Activated B cell treated with CpG ODN at 0.5 μM for 24 hours (primary cell): Measurements from ENCODE around the gene PLEKHG1. TPM values are rescaled to one million over a fixed set of nuclear protein-coding genes. Genes with fewer than 3 reads are reported as not detected.

Experiments
- ATAC-seq: fragments of 200-7000 bp; cut with Tn5 transposase; one replicate; pipeline ENCODE4 v1.10.0; 2021; ENCODE audit warnings: low read depth, mild to moderate bottlenecking, moderate library complexity
- CTCF ChIA-PET: fragments of 350-600 bp; sonication (Branson Sonifier 250); formaldehyde crosslinking; loops from one replicate; lab custom pipeline; 2021; ENCODE audit warnings: antibody characterized with exemption; lab: Charles Lee
- POLR2A ChIA-PET: fragments of 350-600 bp; sonication (Branson Sonifier 250); formaldehyde crosslinking; loops from one replicate; lab custom pipeline; 2021; ENCODE audit warnings: antibody characterized with exemption; lab: Charles Lee
- DNase-seq: peaks from one replicate; pipeline ENCODE4 v3.0.0; 2022
- H3K27ac Mint-ChIP-seq: one replicate; pipeline ENCODE4 v1.8.0; 2020; ENCODE audit warnings: mixed read lengths
- H3K27me3 Mint-ChIP-seq: one replicate; pipeline ENCODE4 v1.8.0; 2021; ENCODE audit warnings: mixed read lengths
- H3K36me3 Mint-ChIP-seq: one replicate; pipeline ENCODE4 v1.8.0; 2021; ENCODE audit warnings: low read depth, mixed read lengths
- H3K4me1 Mint-ChIP-seq: one replicate; pipeline ENCODE4 v1.8.0; 2021; ENCODE audit warnings: mixed read lengths
- H3K4me3 Mint-ChIP-seq: one replicate; pipeline ENCODE4 v1.8.0; 2020; ENCODE audit warnings: mild to moderate bottlenecking, mixed read lengths
- H3K9me3 Mint-ChIP-seq: one replicate; pipeline ENCODE4 v1.8.0; 2020; ENCODE audit warnings: mixed read lengths
- CTCF ChIP-seq: fragments of 200-600 bp; IDR thresholded peaks from one replicate; pipeline ENCODE4 v1.8.0; 2022; ENCODE audit warnings: antibody characterized with exemption, mild to moderate bottlenecking
- intact Hi-C: fragments of 100-400 bp; cut with micrococcal nuclease; formaldehyde crosslinking; loops from one replicate; pipeline ENCODE4 v1.15.1; 2024
- total RNA-seq: library from RNA; stranded (reverse); gene quantifications from 2 replicates; pipeline ENCODE4 v1.2.3, GENCODE V29; 2022

Gene PLEKHG1
- total RNA-seq, 1 donor from 2014 or later: 219 TPM

GRCh38 chr6:150568560-150568959, 31.1 kb upstream of the PLEKHG1 start:
- Mint-ChIP-seq H3K4me3 (no peak overlapping the region), H3K4me1 (peaks cover 9% of the 10 kb centered on the region), H3K36me3 (no peaks in the 10 kb centered on the region), H3K27ac (no peak overlapping the region), H3K27me3 (peaks cover 31% of the 10 kb centered on the region), H3K9me3 (no peaks in the 10 kb centered on the region)
- intact Hi-C loops: no loop called here
- CTCF ChIA-PET: no interaction called here
- ATAC-seq (no peak), DNase-seq (no peak)
- TF ChIP-seq CTCF: no peak
- POLR2A ChIA-PET: no interaction called here

GRCh38 chr6:150569161-150569560, 30.5 kb upstream of the PLEKHG1 start:
- H3K27me3 Mint-ChIP-seq: peaks cover 31% of the 10 kb centered on the region
- POLR2A ChIA-PET: interaction anchor here (0.7 kb wide), 1 partner anchor 769 kb away, joined by 3 read pairs; no protein-coding TSS in a partner anchor
- no peak for TF ChIP-seq CTCF
- no peaks in the 10 kb centered on the region for H3K36me3 Mint-ChIP-seq
- DNase-seq: no peak
- intact Hi-C loops: no loop called here
- ATAC-seq: no peak
- no peak overlapping the region for H3K27ac Mint-ChIP-seq
- H3K4me3 Mint-ChIP-seq: no peak overlapping the region
- CTCF ChIA-PET: no interaction called here
- H3K9me3 Mint-ChIP-seq: no peaks in the 10 kb centered on the region
- peaks cover 15% of the 10 kb centered on the region for H3K4me1 Mint-ChIP-seq

- CTCF ChIA-PET: no interaction called here
- H3K4me3 Mint-ChIP-seq: no peak overlapping the region
- no peak for TF ChIP-seq CTCF
Observed at GRCh38 chr6:150573041-150573681, 26.5 kb upstream of the PLEKHG1 start.

GRCh38 chr6:150575836-150576235, 23.8 kb upstream of the PLEKHG1 start:
- TF ChIP-seq CTCF: no peak
- ChIA-PET POLR2A (no interaction called here), CTCF (no interaction called here)
- Mint-ChIP-seq H3K4me3 (no peak overlapping the region), H3K27me3 (peaks cover 34% of the 10 kb centered on the region), H3K36me3 (no peaks in the 10 kb centered on the region), H3K9me3 (no peaks in the 10 kb centered on the region), H3K4me1 (peaks cover 22% of the 10 kb centered on the region), H3K27ac (no peak overlapping the region)
- no peak for DNase-seq
- intact Hi-C loops: loop anchor here (2.0 kb wide), 2 partner anchors 15 to 57 kb away; no protein-coding TSS in a partner anchor
- no peak for ATAC-seq

More at GRCh38 chr6:150573041-150573681, 26.5 kb upstream of the PLEKHG1 start:
- H3K27me3 Mint-ChIP-seq: peaks cover 50% of the 10 kb centered on the region
- no peaks in the 10 kb centered on the region for H3K9me3 Mint-ChIP-seq
- ATAC-seq (no peak), DNase-seq (no peak)
- H3K4me1 Mint-ChIP-seq: peaks cover 22% of the 10 kb centered on the region
- intact Hi-C loops: no loop called here
- no peaks in the 10 kb centered on the region for H3K36me3 Mint-ChIP-seq
- H3K27ac Mint-ChIP-seq: no peak overlapping the region
- POLR2A ChIA-PET: interaction anchor here (0.6 to 1.1 kb wide), 2 partner anchors 17 to 28 kb away, joined by 3 to 6 read pairs; no protein-coding TSS in a partner anchor

- Mint-ChIP-seq H3K4me3 (no peak overlapping the region), H3K27me3 (peaks cover 29% of the 10 kb centered on the region), H3K9me3 (no peaks in the 10 kb centered on the region), H3K36me3 (no peaks in the 10 kb centered on the region), H3K27ac (no peak overlapping the region), H3K4me1 (peaks cover 22% of the 10 kb centered on the region)
- intact Hi-C loops: no loop called here
- no peak for ATAC-seq
- ChIA-PET POLR2A (no interaction called here), CTCF (no interaction called here)
- DNase-seq: no peak
- TF ChIP-seq CTCF: no peak
Observed at GRCh38 chr6:150576651-150577226, 22.9 kb upstream of the PLEKHG1 start.
